Measurements from ENCODE around the gene CC2D1B.
"Not testable (repeated sequence)": the region's sequence is repeated elsewhere in the genome, so short reads cannot be mapped to it uniquely, and the experiment has no call there.

Gene CC2D1B

GRCh38 chr1:52365746-52366516 is at the start of gene CC2D1B:
Gene CC2D1B, minus strand, starts transcription at chr1:52366205. Its CDS starts 1,585 bp downstream, at chr1:52364620.
- DNase-seq, result peak; percentile 95

DNA sequence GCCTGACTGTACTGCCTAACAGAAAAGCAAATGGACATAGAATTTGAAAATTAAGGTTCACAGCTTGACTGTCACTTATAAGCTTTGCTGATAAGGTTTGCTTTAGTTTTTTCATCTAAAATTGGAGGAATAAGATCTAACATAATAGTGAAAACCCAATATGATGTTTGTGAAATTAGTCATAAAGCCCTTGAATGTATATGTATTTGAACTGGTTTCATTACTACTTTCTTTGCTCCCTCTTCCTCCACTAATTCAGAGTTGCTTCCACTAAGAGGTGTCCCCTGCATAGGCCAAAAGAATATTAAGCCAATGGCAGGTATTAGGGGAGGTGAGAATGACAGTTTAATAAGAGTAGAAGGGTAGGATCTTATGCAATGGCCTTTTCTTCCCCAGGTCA is 48.9 kb upstream of the CC2D1B start:
- no peak for DNase-seq

- no peak for DNase-seq
These were observed 47.5 kb upstream of the CC2D1B start for GRCh38 chr1:52413410-52413989.

- no peak for DNase-seq
These were observed 39.0 kb upstream of the CC2D1B start for GRCh38 chr1:52404975-52405338.

- peak; percentile 95 for DNase-seq
These were observed 38.3 kb upstream of the CC2D1B start, which contains the start of the genes ORC1 and PRPF38A for GRCh38 chr1:52404116-52404974. Gene ORC1, minus strand, starts transcription at chr1:52404423. Its CDS starts 2,200 bp downstream, at chr1:52402223. Gene PRPF38A, plus strand, starts transcription at chr1:52404602. Its CDS starts 148 bp downstream, at chr1:52404750.

- no peak for DNase-seq
These were observed 37.6 kb upstream of the CC2D1B start for GRCh38 chr1:52403566-52404115.

DNA sequence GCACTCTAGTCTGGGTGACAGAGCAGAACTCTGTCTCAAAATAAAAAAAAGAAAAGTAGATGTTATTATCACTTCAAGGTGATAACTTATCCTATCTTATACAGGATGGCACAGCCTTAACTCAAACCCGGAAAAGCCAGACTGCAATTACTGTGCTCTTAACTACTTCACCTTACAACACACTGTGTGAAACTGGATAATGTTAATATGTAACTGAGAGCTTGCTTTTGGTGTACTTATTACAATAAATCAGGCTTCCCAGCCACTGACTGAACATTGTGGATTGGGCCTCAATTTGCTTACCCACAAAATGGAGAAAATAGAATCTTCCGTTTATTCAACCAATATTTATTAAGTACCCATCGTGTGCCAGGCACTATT is 36.8 kb upstream of the CC2D1B start:
- no peak for DNase-seq

GRCh38 chr1:52400131-52400530 is 34.1 kb upstream of the CC2D1B start:
- no peak for DNase-seq

DNA sequence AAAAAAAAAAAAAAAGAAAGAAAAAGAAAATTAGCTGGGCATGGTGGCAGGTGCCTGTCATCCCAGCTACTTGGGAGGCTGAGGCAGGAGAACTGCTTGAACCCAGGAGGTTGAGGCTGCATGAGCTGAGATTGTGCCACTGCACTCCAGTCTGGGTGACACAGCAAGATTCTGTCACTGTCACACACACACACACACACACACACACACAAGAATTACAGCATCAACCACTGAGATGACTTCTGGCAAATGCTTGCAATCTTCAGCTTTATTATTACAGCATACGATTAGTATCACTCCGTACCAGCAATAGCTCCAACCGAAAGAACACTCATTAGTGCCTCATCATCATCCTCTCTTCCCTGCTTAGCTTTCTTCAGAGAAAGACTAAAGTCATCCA is 33.6 kb upstream of the CC2D1B start:
- DNase-seq, result no peak

GRCh38 chr1:52393174-52393573 is 27.2 kb upstream of the CC2D1B start:
- DNase-seq, result no peak

DNA sequence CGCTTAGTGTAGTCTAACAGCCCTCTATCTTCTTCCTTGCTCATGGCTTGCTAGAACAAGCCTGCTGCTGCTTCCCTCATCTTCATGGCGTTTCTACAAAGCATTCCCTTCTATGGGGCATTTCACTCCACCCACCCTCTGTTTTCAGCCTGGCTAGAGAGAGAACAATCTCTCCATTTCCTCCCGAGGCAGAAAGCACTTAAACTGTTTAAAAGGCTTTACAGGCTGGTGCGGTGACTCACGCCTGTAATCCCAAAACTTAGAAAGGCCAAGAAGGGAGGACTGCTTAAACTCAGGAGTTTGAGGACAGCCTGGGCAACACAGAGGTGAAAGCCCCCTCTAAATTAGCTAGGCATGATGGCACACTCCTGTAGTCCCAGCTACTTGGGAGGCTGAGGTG is 20.5 kb upstream of the CC2D1B start:
- DNase-seq, result no peak

DNA sequence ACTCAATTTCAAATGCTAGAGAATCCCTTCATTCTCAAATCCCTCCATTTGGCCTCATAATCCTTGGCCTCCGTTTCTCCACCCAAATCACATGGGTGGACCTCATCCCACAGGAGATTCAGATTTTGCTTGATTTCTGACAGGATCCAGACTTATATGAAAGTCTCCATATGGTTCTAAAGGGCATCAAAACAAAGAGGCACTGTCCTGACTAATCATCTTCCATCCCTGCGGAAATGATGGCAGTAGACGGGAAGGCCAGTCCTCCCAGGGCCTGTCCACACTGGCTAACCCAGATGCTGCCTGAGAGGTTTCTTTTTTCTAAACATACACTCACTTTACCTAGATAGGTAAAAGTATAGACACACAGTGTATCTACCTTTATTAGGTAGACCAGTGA is 19.4 kb upstream of the CC2D1B start:
- no peak for DNase-seq

GRCh38 chr1:52369851-52370250 is 3.8 kb upstream of the CC2D1B start:
- DNase-seq, result not testable (repeated sequence)

- peak; percentile 70 for DNase-seq
These were observed 2.6 kb upstream of the CC2D1B start for GRCh38 chr1:52368383-52369172.

GRCh38 chr1:52367272-52367671 is 1.3 kb upstream of the CC2D1B start:
- no peak for DNase-seq

GRCh38 chr1:52366517-52366827 is 467 bp upstream of the CC2D1B start:
- no peak for DNase-seq

- no peak for DNase-seq
These were observed 797 bp downstream of the CC2D1B start for GRCh38 chr1:52365071-52365745.

DNA sequence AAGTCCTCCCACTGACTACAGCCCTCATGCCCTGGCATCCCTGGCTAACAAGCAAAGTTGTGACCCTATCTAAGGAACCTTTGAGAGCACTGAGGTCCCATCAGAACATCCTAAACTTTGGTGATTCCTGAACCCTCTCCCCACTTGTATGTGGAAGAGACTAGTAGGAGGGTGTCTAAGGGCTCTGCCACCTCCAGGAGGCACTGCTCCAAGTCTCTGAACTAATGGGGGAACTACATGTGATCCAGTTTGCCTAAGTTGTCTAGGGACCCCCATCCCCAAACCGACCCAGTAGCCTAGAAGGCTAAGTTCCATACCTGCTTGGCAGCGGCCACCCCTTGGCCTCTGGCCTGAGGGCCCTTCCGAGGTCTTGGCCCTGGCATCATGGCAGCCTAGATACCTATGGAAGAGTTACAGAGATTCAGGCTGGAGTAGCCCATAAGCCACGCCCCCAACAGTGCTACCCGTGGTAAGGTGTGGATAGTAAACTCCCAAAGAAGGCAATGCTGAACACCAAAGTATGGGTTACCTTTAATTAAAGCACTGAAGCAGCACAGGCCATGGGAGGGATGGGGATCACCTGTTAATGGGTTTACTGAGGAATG is 1.7 kb downstream of the CC2D1B start:
- peak; percentile 13 for DNase-seq

DNA sequence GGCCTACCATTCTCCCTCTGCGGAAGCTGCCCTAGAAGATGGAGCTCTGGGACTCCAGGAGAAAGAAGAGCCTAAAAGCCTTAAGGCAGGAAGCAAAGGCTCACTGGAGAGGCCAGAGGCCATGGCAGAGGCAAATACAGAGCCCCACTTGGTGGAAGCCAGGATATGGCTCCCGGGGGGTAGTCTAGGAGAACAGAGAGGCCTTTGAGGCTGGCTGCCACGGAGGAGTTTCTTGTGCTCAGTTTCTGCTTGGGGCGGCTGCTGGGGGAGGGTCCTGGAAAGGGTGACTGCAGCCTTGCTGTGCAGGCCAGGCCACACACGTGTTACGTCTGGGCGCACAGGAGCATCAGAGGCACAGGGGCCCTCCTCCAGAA is 5.4 kb downstream of the CC2D1B start:
- no peak for DNase-seq

DNA sequence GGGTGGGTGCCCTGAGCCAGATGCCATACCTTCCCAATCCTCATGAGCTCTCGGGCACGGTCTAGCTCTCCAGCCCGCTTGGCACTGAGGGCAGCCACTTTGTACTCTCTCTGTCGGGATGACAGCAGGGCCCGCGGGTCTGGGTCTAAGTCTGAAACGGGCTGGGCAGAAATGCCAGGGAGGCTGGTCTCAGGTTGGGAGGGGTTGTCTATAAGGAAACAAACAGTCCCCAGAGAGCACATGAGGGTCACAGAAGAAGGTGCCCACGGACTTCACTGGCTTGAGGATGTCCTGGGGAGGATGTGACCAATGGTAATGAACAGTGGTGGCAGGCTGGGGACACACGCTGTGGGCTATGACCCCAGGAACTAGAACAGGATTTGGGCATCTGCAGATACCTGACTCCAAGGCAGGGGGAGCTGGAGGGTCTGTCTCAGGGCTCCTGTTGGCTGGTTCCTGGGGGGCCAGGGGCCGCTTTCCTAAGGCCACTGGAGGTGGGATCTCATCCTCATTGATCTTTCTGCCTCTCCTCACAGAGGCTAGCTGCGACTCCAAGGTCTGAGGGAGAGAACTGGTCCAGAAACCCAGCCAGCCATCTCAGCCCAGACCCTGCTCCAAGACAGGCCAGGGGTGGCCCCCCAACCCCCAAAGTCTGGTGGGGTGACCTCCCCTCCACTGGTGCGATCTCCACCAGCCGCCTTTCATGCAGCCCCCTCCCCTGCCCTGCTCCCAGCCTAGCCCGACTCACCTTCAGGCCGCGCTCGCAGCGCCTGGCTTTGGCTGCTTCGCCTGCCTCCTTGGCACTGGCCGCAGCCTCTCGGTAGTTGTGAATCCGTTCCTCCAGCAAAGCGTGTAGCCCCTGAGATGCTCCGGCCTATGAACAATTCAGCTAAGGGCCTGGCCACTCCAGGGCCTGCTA is 6.1 kb downstream of the CC2D1B start:
- no peak for DNase-seq
